Measurements from ENCODE around the gene FSTL1.

Gene FSTL1

DNA sequence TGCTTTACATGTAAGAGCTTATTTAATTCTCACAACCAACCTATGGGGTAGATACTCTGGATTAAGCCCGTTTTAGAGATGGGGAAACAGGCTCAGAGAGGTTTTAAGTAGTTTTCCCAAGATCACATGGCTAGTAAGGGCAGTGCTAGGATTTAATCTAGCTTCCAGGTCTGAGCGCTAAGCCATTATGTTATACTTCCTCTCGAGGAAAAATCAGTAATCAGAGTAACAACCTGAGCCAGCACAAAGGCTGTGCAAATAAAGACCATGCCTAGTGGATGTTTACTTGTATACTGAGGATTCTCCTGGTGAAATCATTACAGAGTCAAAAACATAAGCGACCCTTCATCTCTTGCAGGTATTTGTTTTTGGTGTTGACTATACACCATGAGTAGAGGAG, 9.0 kb downstream of the FSTL1 start:
- Histone ChIP-seq H4K20me1 (ENCODE audit: insufficient read depth, low read length) (no peaks in the 10 kb centered on the region), H2AFZ (ENCODE audit: low read length) (no peak overlapping the region), H3K27me3 (ENCODE audit: insufficient read depth, low read length) (no peaks in the 10 kb centered on the region), H3K4me2 (ENCODE audit: low read length) (no peak overlapping the region), H3K36me3 (ENCODE audit: insufficient read depth, low read length) (no peaks in the 10 kb centered on the region), H3K27ac (ENCODE audit: low read depth, low read length, poor library complexity, severe bottlenecking) (no peak overlapping the region), H3K4me3 (ENCODE audit: low read depth, low read length, poor library complexity, severe bottlenecking) (no peak overlapping the region), H3K9me3 (ENCODE audit: low read length) (no peaks in the 10 kb centered on the region), H3K9me2 (ENCODE audit: low read depth, low read length) (no peaks in the 10 kb centered on the region), H3F3A (ENCODE audit: insufficient read depth, low read length) (no peaks in the 10 kb centered on the region), H3K79me2 (ENCODE audit: insufficient read depth, low read length) (no peaks in the 10 kb centered on the region), H3K9ac (ENCODE audit: low read length) (no peak overlapping the region), H3K4me1 (ENCODE audit: insufficient read depth, low read length, severe bottlenecking) (no peaks in the 10 kb centered on the region)
- no peak for TF ChIP-seq EZH2 (IDR thresholded peaks at IDR 0.05; ENCODE audit: borderline replicate concordance, low read length)
- TF ChIP-seq, protein P1, sequence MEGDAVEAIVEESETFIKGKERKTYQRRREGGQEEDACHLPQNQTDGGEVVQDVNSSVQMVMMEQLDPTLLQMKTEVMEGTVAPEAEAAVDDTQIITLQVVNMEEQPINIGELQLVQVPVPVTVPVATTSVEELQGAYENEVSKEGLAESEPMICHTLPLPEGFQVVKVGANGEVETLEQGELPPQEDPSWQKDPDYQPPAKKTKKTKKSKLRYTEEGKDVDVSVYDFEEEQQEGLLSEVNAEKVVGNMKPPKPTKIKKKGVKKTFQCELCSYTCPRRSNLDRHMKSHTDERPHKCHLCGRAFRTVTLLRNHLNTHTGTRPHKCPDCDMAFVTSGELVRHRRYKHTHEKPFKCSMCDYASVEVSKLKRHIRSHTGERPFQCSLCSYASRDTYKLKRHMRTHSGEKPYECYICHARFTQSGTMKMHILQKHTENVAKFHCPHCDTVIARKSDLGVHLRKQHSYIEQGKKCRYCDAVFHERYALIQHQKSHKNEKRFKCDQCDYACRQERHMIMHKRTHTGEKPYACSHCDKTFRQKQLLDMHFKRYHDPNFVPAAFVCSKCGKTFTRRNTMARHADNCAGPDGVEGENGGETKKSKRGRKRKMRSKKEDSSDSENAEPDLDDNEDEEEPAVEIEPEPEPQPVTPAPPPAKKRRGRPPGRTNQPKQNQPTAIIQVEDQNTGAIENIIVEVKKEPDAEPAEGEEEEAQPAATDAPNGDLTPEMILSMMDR (IDR thresholded peaks at IDR 0.05; ENCODE audit: low read length), result no peak

DNA sequence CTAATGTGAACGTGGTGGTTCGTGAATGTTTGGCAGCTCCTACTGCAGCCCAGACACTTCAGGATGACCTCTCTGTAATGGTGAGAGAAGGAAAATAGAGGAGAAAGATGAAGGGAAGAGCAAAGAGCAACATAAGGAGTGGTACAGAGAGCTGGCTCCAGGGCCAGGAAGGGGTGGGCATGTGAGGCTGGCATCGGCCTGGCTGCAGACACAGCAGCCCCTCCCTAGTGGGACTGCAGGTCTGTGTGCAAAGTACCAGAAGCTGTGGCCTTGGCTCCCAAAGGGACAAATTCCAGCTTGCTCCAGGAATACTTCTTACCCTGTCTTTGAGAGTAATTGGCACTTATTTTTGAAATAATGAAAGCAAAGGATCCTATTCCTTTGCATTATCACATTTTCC, 10.0 kb downstream of the FSTL1 start:
- Histone ChIP-seq H3K36me3 (ENCODE audit: insufficient read depth, low read length) (no peaks in the 10 kb centered on the region), H3K27me3 (ENCODE audit: insufficient read depth, low read length) (no peaks in the 10 kb centered on the region), H3K9me2 (ENCODE audit: low read depth, low read length) (no peaks in the 10 kb centered on the region), H4K20me1 (ENCODE audit: insufficient read depth, low read length) (no peaks in the 10 kb centered on the region), H3K4me3 (ENCODE audit: low read depth, low read length, poor library complexity, severe bottlenecking) (no peak overlapping the region), H3K4me1 (ENCODE audit: insufficient read depth, low read length, severe bottlenecking) (no peaks in the 10 kb centered on the region), H3K9ac (ENCODE audit: low read length) (no peak overlapping the region), H2AFZ (ENCODE audit: low read length) (no peak overlapping the region), H3F3A (ENCODE audit: insufficient read depth, low read length) (no peaks in the 10 kb centered on the region), H3K79me2 (ENCODE audit: insufficient read depth, low read length) (no peaks in the 10 kb centered on the region), H3K27ac (ENCODE audit: low read depth, low read length, poor library complexity, severe bottlenecking) (no peak overlapping the region), H3K9me3 (ENCODE audit: low read length) (no peaks in the 10 kb centered on the region), H3K4me2 (ENCODE audit: low read length) (no peak overlapping the region)
- TF ChIP-seq, protein P1 (IDR thresholded peaks at IDR 0.05; ENCODE audit: low read length), result no peak
- no peak for TF ChIP-seq EZH2 (IDR thresholded peaks at IDR 0.05; ENCODE audit: borderline replicate concordance, low read length)

DNA sequence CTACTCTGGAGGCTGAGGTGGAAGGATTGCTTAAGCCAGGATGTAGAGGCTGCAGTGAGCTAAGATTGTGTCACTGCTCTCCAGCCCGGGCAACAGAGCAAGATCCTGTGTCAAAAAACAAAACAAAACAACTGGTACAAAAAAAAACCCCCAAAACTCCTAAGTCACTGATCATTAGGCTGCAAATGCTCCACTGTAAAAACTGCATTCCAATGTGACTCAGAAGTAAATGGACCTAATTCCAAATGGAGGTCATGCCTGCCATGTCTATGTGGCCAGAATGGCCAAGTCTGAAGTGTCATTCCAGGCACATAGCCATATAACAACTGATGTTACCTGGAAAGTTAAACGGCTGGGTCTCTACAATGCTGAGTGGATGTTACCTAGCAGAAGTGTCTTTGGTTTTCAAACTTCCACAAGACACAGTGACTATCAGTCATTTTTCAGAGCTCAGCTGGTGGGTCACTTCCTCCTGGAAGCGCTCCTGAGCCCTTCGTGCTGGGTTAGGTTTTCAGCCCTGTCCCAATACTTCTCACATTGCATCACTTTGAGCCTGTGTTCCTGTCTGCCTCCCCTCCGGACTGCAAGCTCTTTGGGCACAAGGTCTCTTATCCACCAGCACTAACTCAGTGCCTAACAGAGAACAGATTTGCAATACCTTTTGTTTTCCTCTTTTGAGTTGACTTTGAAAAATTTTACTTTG, 10.6 kb downstream of the FSTL1 start:
- Histone ChIP-seq H3K4me2 (ENCODE audit: low read length) (no peak overlapping the region), H3K36me3 (ENCODE audit: insufficient read depth, low read length) (no peaks in the 10 kb centered on the region), H3K4me1 (ENCODE audit: insufficient read depth, low read length, severe bottlenecking) (no peaks in the 10 kb centered on the region), H4K20me1 (ENCODE audit: insufficient read depth, low read length) (no peaks in the 10 kb centered on the region), H2AFZ (ENCODE audit: low read length) (no peak overlapping the region), H3K9ac (ENCODE audit: low read length) (no peak overlapping the region), H3K79me2 (ENCODE audit: insufficient read depth, low read length) (no peaks in the 10 kb centered on the region), H3F3A (ENCODE audit: insufficient read depth, low read length) (no peaks in the 10 kb centered on the region), H3K27ac (ENCODE audit: low read depth, low read length, poor library complexity, severe bottlenecking) (no peak overlapping the region), H3K4me3 (ENCODE audit: low read depth, low read length, poor library complexity, severe bottlenecking) (no peak overlapping the region), H3K9me3 (ENCODE audit: low read length) (no peaks in the 10 kb centered on the region), H3K27me3 (ENCODE audit: insufficient read depth, low read length) (no peaks in the 10 kb centered on the region), H3K9me2 (ENCODE audit: low read depth, low read length) (no peaks in the 10 kb centered on the region)
- TF ChIP-seq, protein P1 (IDR thresholded peaks at IDR 0.05; ENCODE audit: low read length), result no peak
- TF ChIP-seq EZH2 (IDR thresholded peaks at IDR 0.05; ENCODE audit: borderline replicate concordance, low read length), result no peak

All from OCI-LY1 (cell line).